HG02852 (cell line): Measurements from ENCODE around the gene GPR32.
"Not testable (repeated sequence)": the region's sequence is repeated elsewhere in the genome, so short reads cannot be mapped to it uniquely, and the experiment has no call there.

Experiments
- ATAC-seq: cut with Tn5 transposase; IDR thresholded peaks from one replicate; pipeline ENCODE4 v1.9.1; 2021; ENCODE audit warnings: mild to moderate bottlenecking, moderate library complexity; ENCODE audit not compliant: unreplicated experiment

Gene GPR32

GRCh38 chr19:50747141-50747540 is 23.1 kb upstream of the GPR32 start:
- ATAC-seq = not testable (repeated sequence)

DNA sequence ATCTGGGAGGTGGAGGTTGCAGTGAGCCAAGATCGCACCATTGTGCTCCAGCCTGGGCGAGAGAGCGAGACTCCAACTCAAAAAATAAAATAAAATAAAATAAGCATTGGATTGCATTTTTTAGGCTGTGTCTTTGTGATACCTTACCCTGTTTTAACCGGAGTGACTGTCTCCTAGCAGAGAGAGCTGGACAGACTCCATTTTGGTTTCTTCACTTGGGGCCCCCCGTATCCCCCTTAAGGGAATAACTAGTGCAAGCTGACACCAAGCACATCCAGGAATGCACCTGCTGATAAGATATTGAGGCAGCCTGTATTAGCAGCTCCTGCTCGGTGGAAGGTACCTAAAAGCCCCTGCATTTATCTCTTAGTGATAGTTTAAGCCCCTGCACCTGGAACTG is 20.8 kb upstream of the GPR32 start:
- ATAC-seq = no peak

- ATAC-seq = no peak
Observed at GRCh38 chr19:50750010-50750409, 20.3 kb upstream of the GPR32 start.

- ATAC-seq = no peak
Observed at GRCh38 chr19:50753879-50754278, 16.4 kb upstream of the GPR32 start.

GRCh38 chr19:50756244-50756643 is 14.0 kb upstream of the GPR32 start:
- ATAC-seq = not testable (repeated sequence)

DNA sequence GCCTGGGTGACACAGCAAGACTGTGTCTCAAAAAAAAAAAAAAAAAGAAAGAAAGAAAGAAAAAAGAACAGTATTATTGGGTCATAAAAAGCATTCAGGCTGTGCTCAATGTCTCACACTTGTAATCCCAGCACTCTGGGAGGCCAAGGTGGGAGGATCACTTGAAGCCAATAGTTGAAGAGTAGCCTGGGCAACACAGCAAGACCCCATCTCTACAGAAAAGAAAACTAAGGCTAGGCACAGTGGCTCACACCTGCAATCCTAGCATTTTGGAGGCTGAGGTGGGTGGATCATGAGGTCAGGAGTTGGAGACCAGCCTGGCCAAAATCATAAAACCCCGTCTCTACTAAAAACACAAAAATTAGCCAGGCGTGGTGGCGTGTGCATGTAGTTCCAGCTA is 12.6 kb upstream of the GPR32 start:
- not testable (repeated sequence) for ATAC-seq

GRCh38 chr19:50759076-50759475 is 11.2 kb upstream of the GPR32 start:
- ATAC-seq = not testable (repeated sequence)

- no peak for ATAC-seq
Observed at GRCh38 chr19:50759886-50760285, 10.4 kb upstream of the GPR32 start.

DNA sequence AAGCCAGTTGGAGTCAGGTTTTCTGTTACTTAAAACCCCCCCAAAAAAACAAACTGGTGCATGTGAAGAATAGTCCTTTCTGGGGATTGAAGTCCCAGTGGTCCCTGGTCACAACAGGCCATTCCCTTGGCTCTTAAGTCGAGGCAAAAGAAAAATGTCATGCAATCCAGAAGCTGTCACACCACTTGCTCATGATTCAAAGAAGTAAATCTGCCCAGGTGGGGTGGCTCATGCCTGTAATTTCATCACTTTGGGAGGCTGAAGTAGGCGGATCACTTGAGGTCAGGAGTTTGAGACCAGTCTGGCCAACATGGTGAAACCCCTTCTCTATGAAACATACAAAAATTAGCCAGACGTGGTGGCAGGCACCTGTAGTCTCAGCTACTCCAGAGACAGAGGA is 8.8 kb upstream of the GPR32 start:
- ATAC-seq = not testable (repeated sequence)

GRCh38 chr19:50763521-50763920 is 6.7 kb upstream of the GPR32 start:
- not testable (repeated sequence) for ATAC-seq

- no peak for ATAC-seq
Observed at GRCh38 chr19:50764409-50764808, 5.9 kb upstream of the GPR32 start.

GRCh38 chr19:50766746-50767145 is 3.5 kb upstream of the GPR32 start:
- ATAC-seq = not testable (repeated sequence)

DNA sequence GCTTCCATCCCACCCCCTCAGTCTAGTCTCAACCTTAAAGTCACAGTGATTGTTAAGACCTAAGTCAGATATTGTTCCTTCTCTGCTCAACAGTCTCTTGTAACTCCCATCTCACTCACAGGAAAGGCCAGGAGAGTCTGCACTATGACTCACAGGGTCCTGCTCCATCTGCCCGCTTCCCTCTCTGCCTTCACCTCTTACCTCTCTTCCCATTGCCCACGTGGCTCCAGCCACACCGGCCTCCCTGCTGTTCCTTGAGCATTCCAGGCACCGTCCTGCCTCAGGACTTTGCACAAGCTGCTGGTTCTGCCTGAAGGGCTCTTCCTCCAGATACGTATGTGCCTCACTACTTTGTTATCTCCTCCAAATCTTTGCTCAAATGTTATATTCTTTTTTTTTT is 3.0 kb upstream of the GPR32 start:
- not testable (repeated sequence) for ATAC-seq

DNA sequence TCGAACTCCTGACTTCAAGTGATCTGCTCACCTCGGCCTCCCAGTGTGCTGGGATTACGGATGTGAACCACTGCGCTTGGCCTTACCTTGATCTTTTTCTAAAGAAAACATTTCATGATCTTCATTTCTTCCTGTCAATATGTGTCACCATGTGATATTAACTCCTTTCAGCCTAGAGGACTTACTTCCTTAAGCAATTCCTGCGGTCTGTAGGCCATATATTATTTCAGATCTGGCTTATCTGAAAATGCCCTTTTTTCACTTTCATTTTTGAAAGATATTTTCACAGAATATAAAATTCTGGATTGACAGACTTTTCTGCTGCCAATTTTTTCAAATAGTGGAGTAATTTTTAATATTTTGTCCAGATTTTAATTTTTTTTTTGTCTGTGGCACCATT is 2.0 kb upstream of the GPR32 start:
- no peak for ATAC-seq

DNA sequence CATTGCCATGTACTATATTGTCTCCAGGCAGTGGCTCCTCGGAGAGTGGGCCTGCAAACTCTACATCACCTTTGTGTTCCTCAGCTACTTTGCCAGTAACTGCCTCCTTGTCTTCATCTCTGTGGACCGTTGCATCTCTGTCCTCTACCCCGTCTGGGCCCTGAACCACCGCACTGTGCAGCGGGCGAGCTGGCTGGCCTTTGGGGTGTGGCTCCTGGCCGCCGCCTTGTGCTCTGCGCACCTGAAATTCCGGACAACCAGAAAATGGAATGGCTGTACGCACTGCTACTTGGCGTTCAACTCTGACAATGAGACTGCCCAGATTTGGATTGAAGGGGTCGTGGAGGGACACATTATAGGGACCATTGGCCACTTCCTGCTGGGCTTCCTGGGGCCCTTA is 624 bp downstream of the GPR32 start:
- ATAC-seq = no peak

DNA sequence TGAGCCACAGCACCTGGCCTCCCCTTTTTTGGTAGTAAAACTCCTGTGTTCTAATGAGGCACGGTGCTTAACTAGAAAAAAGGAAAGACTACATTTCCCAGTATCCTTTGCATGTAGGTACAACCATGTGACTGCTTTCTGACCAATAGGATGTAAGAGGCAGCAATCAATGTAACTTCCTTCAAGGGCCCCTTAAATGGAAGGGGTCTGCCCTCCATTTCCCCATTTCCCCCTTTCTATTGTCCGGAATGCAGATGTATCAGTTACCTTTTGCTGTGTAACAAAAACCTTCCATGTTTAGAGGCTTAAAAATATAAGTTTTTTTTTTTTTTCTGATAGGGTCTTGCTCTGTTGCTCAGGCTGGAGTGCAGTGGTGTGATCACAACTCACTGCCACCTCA is 2.2 kb downstream of the GPR32 start:
- no peak for ATAC-seq

- not testable (repeated sequence) for ATAC-seq
Observed at GRCh38 chr19:50772912-50773311, 2.6 kb downstream of the GPR32 start.

DNA sequence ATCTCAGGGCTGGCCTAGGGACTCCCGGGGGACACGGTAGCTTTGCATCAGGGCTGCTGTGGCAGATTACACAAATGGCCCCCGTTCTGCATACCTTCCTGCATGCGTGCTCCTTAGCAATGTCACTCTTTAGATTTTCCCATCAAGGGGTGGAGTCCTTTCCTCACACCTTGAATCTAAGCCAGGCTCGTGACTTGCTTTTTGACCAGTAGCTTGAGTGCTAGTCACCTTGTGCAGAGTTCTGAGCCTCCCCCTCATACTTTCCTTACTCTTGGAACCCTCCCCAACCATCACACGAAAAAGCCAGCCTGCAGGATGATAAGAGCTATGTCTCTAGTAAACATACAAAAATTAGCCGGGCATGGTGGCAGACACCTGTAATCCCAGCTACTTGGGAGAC is 3.2 kb downstream of the GPR32 start:
- not testable (repeated sequence) for ATAC-seq

DNA sequence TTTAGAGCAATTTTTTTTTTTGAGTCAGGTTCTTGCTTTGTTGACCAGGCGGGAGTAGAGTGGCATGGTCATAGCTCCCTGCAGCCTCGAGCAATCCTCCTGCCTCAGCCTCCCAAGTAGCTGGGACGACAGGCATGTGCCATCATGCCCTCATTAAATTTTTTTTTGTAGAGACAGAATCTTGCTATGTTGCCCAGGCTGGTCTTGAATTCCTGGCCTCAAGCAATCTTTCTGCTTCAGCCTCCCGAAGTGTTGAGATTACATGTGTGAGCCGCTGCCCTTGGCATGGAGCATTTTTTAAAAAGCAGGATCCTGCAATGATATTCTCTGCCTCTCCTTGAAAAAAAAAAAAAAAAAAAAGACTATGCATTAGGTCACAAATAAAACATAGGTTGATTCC is 5.9 kb downstream of the GPR32 start:
- no peak for ATAC-seq

- ATAC-seq = no peak
Observed at GRCh38 chr19:50777261-50777660, 7.0 kb downstream of the GPR32 start.

GRCh38 chr19:50777830-50778303 is 7.6 kb downstream of the GPR32 start:
- ATAC-seq = no peak

DNA sequence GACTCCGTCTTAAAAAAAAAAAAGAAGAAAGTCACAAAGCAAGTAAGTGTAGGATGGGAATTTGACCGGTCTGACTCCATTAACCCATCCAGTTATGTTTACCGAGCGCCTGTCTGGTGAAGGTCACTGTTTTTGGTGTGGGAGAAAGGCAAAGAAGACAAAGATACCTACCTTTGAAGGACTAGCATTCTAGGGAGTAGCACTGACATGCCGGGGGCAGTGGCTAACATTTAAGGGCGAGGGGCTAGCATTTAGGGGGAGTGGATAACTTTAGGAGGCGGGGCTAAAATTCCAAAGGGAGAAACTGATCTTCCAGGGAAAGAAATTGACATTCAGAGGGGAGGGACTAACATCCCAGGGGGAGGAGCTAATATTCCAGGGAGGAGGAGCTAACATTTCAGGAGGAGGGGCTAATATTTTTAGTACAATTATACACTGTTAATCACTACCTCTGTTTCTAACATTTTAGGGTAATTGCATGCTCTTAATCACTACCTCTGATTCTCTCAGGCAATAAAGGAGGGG is 8.7 kb downstream of the GPR32 start:
- ATAC-seq = no peak
